HEK293T (cell line): ENCODE results near the gene BPIFB2.

Experiments
- FOXK2 ChIP-seq: fragments of 450-650 bp; IDR thresholded peaks from 2 replicates; pipeline ENCODE4 v1.6.1; 2016; ENCODE audit warnings: mild to moderate bottlenecking
- FOXM1 ChIP-seq: fragments of 450-650 bp; IDR thresholded peaks from 2 replicates; pipeline ENCODE4 v1.6.1; 2017; ENCODE audit warnings: mild to moderate bottlenecking, borderline replicate concordance
- LEF1 ChIP-seq: fragments of 450-650 bp; IDR thresholded peaks from 2 replicates; pipeline ENCODE4 v1.6.1; 2017; ENCODE audit warnings: mild to moderate bottlenecking, borderline replicate concordance
- SUZ12 ChIP-seq: fragments of 450-650 bp; IDR thresholded peaks from 2 replicates; pipeline ENCODE4 v1.6.1; 2016; ENCODE audit warnings: mild to moderate bottlenecking
- TARDBP ChIP-seq: fragments of 450-650 bp; IDR thresholded peaks from 2 replicates; pipeline ENCODE4 v1.6.1; 2016

GRCh38 chr20:33017542-33017941, 10.0 kb downstream of the BPIFB2 start:
- no peak for TF ChIP-seq FOXM1
- no peak for TF ChIP-seq SUZ12
- TF ChIP-seq LEF1, result no peak
- no peak for TF ChIP-seq FOXK2
- TF ChIP-seq TARDBP, result no peak
